Esophagus squamous epithelium (tissue), 5 donors: ENCODE results near the gene HIVEP1. TPM values are rescaled to one million over a fixed set of nuclear protein-coding genes. Genes with fewer than 3 reads are reported as not detected.

ENCODE experiments used
- DNase-seq: peaks from one replicate; lab custom pipeline; 2025; lab: John Stamatoyannopoulos, UW
- H3K27ac ChIP-seq, 4 donors: fragments of 200-600 bp; sonication (generic); one replicate each; pipeline ENCODE4 v1.5.1; 2016 to 2019; ENCODE audit warnings: mild to moderate bottlenecking in 1 of 4
- H3K27me3 ChIP-seq, 4 donors: fragments of 200-600 bp; sonication (generic); 1 replicate in 3 of 4; 2 replicates in 1 of 4; pipeline versions ENCODE4 v1.5.1 to v1.6.0; 2017 to 2021; ENCODE audit warnings: antibody characterized with exemption in 1 of 4
- H3K36me3 ChIP-seq, 3 donors: fragments of 200-600 bp; sonication (generic); one replicate each; pipeline ENCODE4 v1.5.1; 2016 to 2019
- H3K4me1 ChIP-seq, 3 donors: fragments of 200-600 bp; sonication (generic); one replicate each; pipeline ENCODE4 v1.5.1; 2017 to 2019
- H3K4me3 ChIP-seq, 4 donors: fragments of 200-600 bp; sonication (generic); 1 replicate in 3 of 4; 2 replicates in 1 of 4; pipeline ENCODE4 v1.5.1; 2016 to 2019; ENCODE audit warnings: mild to moderate bottlenecking in 2 of 4, moderate library complexity in 1 of 4
- H3K9me3 ChIP-seq, 3 donors: fragments of 200-600 bp; sonication (generic); one replicate each; pipeline ENCODE4 v1.5.1; 2016 to 2019
- CTCF ChIP-seq, 6 experiments: fragments of 450-650 bp in 4 of 6; fragments of 200-600 bp in 2 of 6; sonication (generic) in 2 of 6; IDR thresholded peaks; one replicate each; pipeline ENCODE4 v1.5.1; 2016 to 2019; ENCODE audit warnings: antibody characterized with exemption in 6 of 6, mild to moderate bottlenecking in 4 of 6, moderate library complexity in 4 of 6
- POLR2A ChIP-seq, 4 donors: fragments of 450-650 bp; IDR thresholded peaks; one replicate each; pipeline ENCODE4 v1.6.1; 2017; ENCODE audit warnings: antibody characterized with exemption in 4 of 4, mild to moderate bottlenecking in 4 of 4, moderate library complexity in 3 of 4
- WGBS, 2 donors: methylation state at CpG; one replicate each; pipeline ENCODE4 v1.1.5; 2018; 5-methylcytosine and 5-hydroxymethylcytosine counted together
- intact Hi-C: fragments of 100-400 bp; cut with DNase I; formaldehyde crosslinking; loops from one replicate; pipeline ENCODE4 v1.15.0; 2022
- total RNA-seq, 4 donors: library from RNA; depleted of rRNA; stranded (reverse); fragments of >200 nt; gene quantifications; one replicate each; pipeline ENCODE4 v1.1.0, GENCODE V29; 2016
- donor health status: DM: yes; HTN: yes; CAD: no.

Gene HIVEP1
- total RNA-seq, 4 donors from 2014 or later = 11.0 to 22.3 (median 20.7) TPM

- intact Hi-C loops = no loop called here
- no peak for TF ChIP-seq CTCF (IDR thresholded peaks at IDR 0.05)
- TF ChIP-seq POLR2A (IDR thresholded peaks at IDR 0.05) = no peak
- H3K36me3 ChIP-seq = no peaks in the 10 kb centered on the region
- DNase-seq = no peak
- H3K27me3 ChIP-seq = no peaks in the 10 kb centered on the region
- WGBS, 2 donors = 30 to 36% methylated on average over 4 of the region's 4 CpGs
- peaks cover 4 to 29% (median 14%) of the 10 kb centered on the region in 3 donors for H3K4me1 ChIP-seq
- H3K4me3 ChIP-seq = peak overlapping the region; percentile 46 to 93 (median 86)
- peak overlapping the region; percentile 97 to 100 (median 98) for H3K27ac ChIP-seq
- no peaks in the 10 kb centered on the region for H3K9me3 ChIP-seq
These were observed 4.2 kb upstream of the HIVEP1 start for GRCh38 chr6:12007887-12008286.

- DNase-seq = peak; percentile 47
- Histone ChIP-seq H3K9me3 (no peaks in the 10 kb centered on the region), H3K4me1 (peaks cover 4 to 35% (median 14%) of the 10 kb centered on the region in 3 donors), H3K27ac (peak overlapping the region; percentile 97 to 100 (median 98)), H3K36me3 (no peaks in the 10 kb centered on the region), H3K27me3 (no peaks in the 10 kb centered on the region), H3K4me3 (peak overlapping the region; percentile 46 to 93 (median 86))
- TF ChIP-seq CTCF (IDR thresholded peaks at IDR 0.05) (no peak), POLR2A (IDR thresholded peaks at IDR 0.05) (peak in 2 of 4 donors; percentile 16 to 54)
- 0 to 1% methylated on average over 14 to 22 of the region's 60 CpGs for WGBS, 2 donors
- intact Hi-C loops = no loop called here
These were observed 3.5 kb upstream of the HIVEP1 start for GRCh38 chr6:12008366-12009179.

GRCh38 chr6:12009180-12009685, 2.9 kb upstream of the HIVEP1 start:
- Histone ChIP-seq H3K4me1 (peaks cover 4 to 42% (median 18%) of the 10 kb centered on the region in 3 donors), H3K27me3 (no peaks in the 10 kb centered on the region), H3K4me3 (peak overlapping the region; percentile 46 to 93 (median 86)), H3K36me3 (no peaks in the 10 kb centered on the region), H3K27ac (peak overlapping the region; percentile 97 to 100 (median 98)), H3K9me3 (no peaks in the 10 kb centered on the region)
- TF ChIP-seq CTCF (IDR thresholded peaks at IDR 0.05) = no peak
- no peak for TF ChIP-seq POLR2A (IDR thresholded peaks at IDR 0.05)
- WGBS, 2 donors = 0 to 1% methylated on average over 7 to 18 of the region's 29 CpGs
- DNase-seq = no peak
- intact Hi-C loops = no loop called here

GRCh38 chr6:12009876-12010634, 2.1 kb upstream of the HIVEP1 start:
- TF ChIP-seq POLR2A (IDR thresholded peaks at IDR 0.05) (no peak), CTCF (IDR thresholded peaks at IDR 0.05) (no peak)
- intact Hi-C loops = no loop called here
- peak overlapping the region; percentile 80 to 93 (median 86) for H3K4me3 ChIP-seq

More at GRCh38 chr6:12009876-12010634, 2.1 kb upstream of the HIVEP1 start:
- no peak for DNase-seq
- Histone ChIP-seq H3K27ac (peak overlapping the region; percentile 97 to 100 (median 98)), H3K36me3 (no peaks in the 10 kb centered on the region), H3K4me1 (peaks cover 4 to 50% (median 23%) of the 10 kb centered on the region in 3 donors), H3K27me3 (no peaks in the 10 kb centered on the region), H3K9me3 (no peaks in the 10 kb centered on the region)
- 1 to 2% methylated on average over 9 of the region's 9 CpGs for WGBS, 2 donors
